Activated naive CD8-positive, alpha-beta T cell treated with anti-CD3 and anti-CD28 coated beads, Interleukin-2, amount 50 U/mL, for 24 hours (primary cell): ENCODE measurements around the gene C1D.
"Not testable (repeated sequence)": the region's sequence is repeated elsewhere in the genome, so short reads cannot be mapped to it uniquely, and the experiment has no call there.

Experiments
- ATAC-seq: fragments of 150-1000 bp; cut with Tn5 transposase; one replicate; pipeline ENCODE4 v1.10.0; 2021
- DNase-seq: peaks from one replicate; pipeline ENCODE4 v3.0.0; 2021
- H3K27ac Mint-ChIP-seq: one replicate; pipeline ENCODE4 v1.8.0; 2021; ENCODE audit warnings: mild to moderate bottlenecking, mixed read lengths
- H3K27me3 Mint-ChIP-seq: one replicate; pipeline ENCODE4 v1.8.0; 2021; ENCODE audit warnings: mixed read lengths
- H3K36me3 Mint-ChIP-seq: one replicate; pipeline ENCODE4 v1.8.0; 2021; ENCODE audit warnings: low read depth, mixed read lengths
- H3K4me1 Mint-ChIP-seq: one replicate; pipeline ENCODE4 v1.8.0; 2021; ENCODE audit warnings: mixed read lengths
- H3K4me3 Mint-ChIP-seq: one replicate; pipeline ENCODE4 v1.8.0; 2021; ENCODE audit warnings: mild to moderate bottlenecking, moderate library complexity, mixed read lengths
- H3K9me3 Mint-ChIP-seq: one replicate; pipeline ENCODE4 v1.8.0; 2021; ENCODE audit warnings: mixed read lengths

Gene C1D

GRCh38 chr2:67997903-67998302 is 64.9 kb downstream of the C1D start:
- no peaks in the 10 kb centered on the region for H3K4me1 Mint-ChIP-seq
- H3K36me3 Mint-ChIP-seq = no peaks in the 10 kb centered on the region
- DNase-seq (no peak), ATAC-seq (no peak)
- peaks cover 13% of the 10 kb centered on the region for H3K27me3 Mint-ChIP-seq
- no peak overlapping the region for H3K4me3 Mint-ChIP-seq
- H3K9me3 Mint-ChIP-seq = no peaks in the 10 kb centered on the region
- H3K27ac Mint-ChIP-seq = no peak overlapping the region

DNA sequence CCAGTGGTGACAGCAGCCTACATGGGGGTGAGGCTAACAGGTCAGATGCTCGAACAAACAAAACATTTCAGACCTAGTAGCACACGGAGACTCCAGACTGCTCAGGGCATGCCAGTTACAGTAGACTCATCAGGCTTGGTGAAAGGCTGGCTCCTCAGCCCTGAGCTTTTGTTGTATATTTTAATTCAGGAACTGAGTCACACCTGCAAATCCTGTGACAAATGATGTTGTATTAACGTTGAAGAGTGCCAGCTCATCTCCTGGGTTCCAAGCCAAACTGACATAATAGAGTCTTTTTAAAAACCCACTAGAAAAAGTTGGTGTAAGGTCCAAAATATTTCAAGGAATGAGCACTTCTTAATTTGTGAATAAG is 65.3 kb downstream of the C1D start:
- H3K36me3 Mint-ChIP-seq = no peaks in the 10 kb centered on the region
- H3K4me1 Mint-ChIP-seq = no peaks in the 10 kb centered on the region
- DNase-seq = no peak

GRCh38 chr2:67996772-67997527 is 65.9 kb downstream of the C1D start:
- Mint-ChIP-seq H3K4me1 (no peaks in the 10 kb centered on the region), H3K27ac (no peak overlapping the region), H3K9me3 (no peaks in the 10 kb centered on the region), H3K27me3 (peaks cover 10% of the 10 kb centered on the region), H3K36me3 (no peaks in the 10 kb centered on the region), H3K4me3 (no peak overlapping the region)
- ATAC-seq (no peak), DNase-seq (no peak)

More for the DNA sequence above, 65.3 kb downstream of the C1D start:
- Mint-ChIP-seq H3K27ac (no peak overlapping the region), H3K27me3 (peaks cover 12% of the 10 kb centered on the region), H3K9me3 (no peaks in the 10 kb centered on the region), H3K4me3 (no peak overlapping the region)
- ATAC-seq = no peak

- peaks cover 2% of the 10 kb centered on the region for H3K27me3 Mint-ChIP-seq
- DNase-seq (no peak), ATAC-seq (no peak)
- H3K4me1 Mint-ChIP-seq = no peaks in the 10 kb centered on the region
- no peaks in the 10 kb centered on the region for H3K9me3 Mint-ChIP-seq
- H3K4me3 Mint-ChIP-seq = no peak overlapping the region
- no peak overlapping the region for H3K27ac Mint-ChIP-seq
- no peaks in the 10 kb centered on the region for H3K36me3 Mint-ChIP-seq
Observed at GRCh38 chr2:67994716-67995115, 68.1 kb downstream of the C1D start.

GRCh38 chr2:67994069-67994468 is 68.7 kb downstream of the C1D start:
- H3K27me3 Mint-ChIP-seq, H3K4me3 Mint-ChIP-seq, H3K27ac Mint-ChIP-seq, H3K4me1 Mint-ChIP-seq, H3K36me3 Mint-ChIP-seq, DNase-seq, H3K9me3 Mint-ChIP-seq, ATAC-seq: not testable (repeated sequence)

DNA sequence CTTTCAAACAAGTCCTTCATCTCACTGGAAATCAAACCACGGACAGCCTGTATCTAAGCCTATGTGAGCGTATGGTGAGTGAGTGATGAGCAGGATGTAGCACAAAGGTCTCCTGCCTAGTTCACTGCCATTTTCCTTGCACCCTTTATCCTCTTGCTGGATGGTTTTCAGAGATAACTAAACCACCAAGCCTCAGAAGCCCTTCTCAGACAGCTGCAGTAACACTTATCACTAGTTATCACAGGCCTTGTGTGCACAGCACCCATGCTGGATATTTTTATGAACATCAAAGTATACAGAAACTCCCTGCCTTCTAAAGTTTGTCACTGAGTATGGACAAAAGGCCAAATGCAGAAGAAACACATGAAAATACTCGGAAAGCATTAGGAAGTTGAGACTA is 69.5 kb downstream of the C1D start:
- no peak overlapping the region for H3K27ac Mint-ChIP-seq
- DNase-seq = no peak
- ATAC-seq = no peak
- no peak overlapping the region for H3K4me3 Mint-ChIP-seq
- H3K9me3 Mint-ChIP-seq = no peaks in the 10 kb centered on the region
- H3K36me3 Mint-ChIP-seq = no peaks in the 10 kb centered on the region
- no peaks in the 10 kb centered on the region for H3K4me1 Mint-ChIP-seq
- H3K27me3 Mint-ChIP-seq = peaks cover 2% of the 10 kb centered on the region

- ATAC-seq (no peak), DNase-seq (no peak)
- no peak overlapping the region for H3K27ac Mint-ChIP-seq
- H3K36me3 Mint-ChIP-seq = no peaks in the 10 kb centered on the region
- no peaks in the 10 kb centered on the region for H3K9me3 Mint-ChIP-seq
- no peaks in the 10 kb centered on the region for H3K4me1 Mint-ChIP-seq
- H3K27me3 Mint-ChIP-seq = peaks cover 3% of the 10 kb centered on the region
- H3K4me3 Mint-ChIP-seq = no peak overlapping the region
Observed at GRCh38 chr2:67991456-67991855, 71.3 kb downstream of the C1D start.
